CD4-positive, alpha-beta T cell treated with Interleukin-21 for 1 hour (primary cell): ENCODE results near the gene GID8.
A peak's percentile ranks its signal among the peaks of the same experiment; 100 is the strongest.

Source experiments
- DNase-seq: peaks from one replicate; pipeline ENCODE4 v3.0.0-alpha.2; 2020

The GID8 gene

GRCh38 chr20:62905536-62906117 lies 32.3 kb upstream of the GID8 start:
- no peak for DNase-seq

GRCh38 chr20:62906209-62906608 lies 31.7 kb upstream of the GID8 start:
- DNase-seq, result no peak

- DNase-seq, result no peak
Observed at GRCh38 chr20:62906647-62907375, 31.1 kb upstream of the GID8 start.

- DNase-seq, result peak; percentile 48
Observed at GRCh38 chr20:62907384-62908317, 30.3 kb upstream of the GID8 start.

GRCh38 chr20:62908971-62909791 lies 28.8 kb upstream of the GID8 start:
- DNase-seq, result no peak

- no peak for DNase-seq
Observed at GRCh38 chr20:62910217-62910766, 27.7 kb upstream of the GID8 start.

- no peak for DNase-seq
Observed at GRCh38 chr20:62910777-62911497, 27.0 kb upstream of the GID8 start.

GRCh38 chr20:62911701-62912280 lies 26.2 kb upstream of the GID8 start:
- no peak for DNase-seq

- DNase-seq, result no peak
Observed at GRCh38 chr20:62913043-62913630, 24.8 kb upstream of the GID8 start.

GRCh38 chr20:62914436-62914835 lies 23.5 kb upstream of the GID8 start:
- DNase-seq, result no peak

- DNase-seq, result no peak
Observed at GRCh38 chr20:62914970-62915457, 22.9 kb upstream of the GID8 start.

GRCh38 chr20:62916703-62917476 lies 21.1 kb upstream of the GID8 start:
- DNase-seq, result no peak

GRCh38 chr20:62917720-62918119 lies 20.2 kb upstream of the GID8 start:
- DNase-seq, result no peak

GRCh38 chr20:62918147-62918546 lies 19.8 kb upstream of the GID8 start:
- DNase-seq, result no peak

- DNase-seq, result peak; percentile 58
Observed at GRCh38 chr20:62918831-62919230, 19.1 kb upstream of the GID8 start.

GRCh38 chr20:62920039-62920645 lies 17.8 kb upstream of the GID8 start:
- no peak for DNase-seq

- DNase-seq, result peak; percentile 76
Observed at GRCh38 chr20:62921119-62921687, 16.7 kb upstream of the GID8 start.

- DNase-seq, result peak; percentile 71
Observed at GRCh38 chr20:62922451-62922921, 15.5 kb upstream of the GID8 start.
